H1 (cell line): Measurements from ENCODE around the gene TMEM107. TPM values are rescaled to one million over a fixed set of nuclear protein-coding genes. Genes with fewer than 3 reads are reported as not detected.

Experiments used
- CTCF ChIA-PET: fragments of 300-600 bp; sonication (Branson Sonifier 250); formaldehyde crosslinking; loops from one replicate; lab custom pipeline; 2021; ENCODE audit not compliant: partially characterized antibody; lab: Charles Lee
- POLR2A ChIA-PET: fragments of 300-600 bp; sonication (Branson Sonifier 250); formaldehyde crosslinking; loops from one replicate; lab custom pipeline; 2021; ENCODE audit warnings: inconsistent platforms; ENCODE audit not compliant: partially characterized antibody; lab: Charles Lee
- DNase-seq, 2 experiments: peaks; one replicate each; pipeline versions ENCODE4 v3.0.0 to v3.0.0-alpha.2; 2010 to 2022; ENCODE audit warnings: low spot score in 2 of 2, low read depth in 1 of 2, mixed read lengths in 1 of 2
- FAIRE-seq: peaks from 2 replicates; lab custom pipeline; 2011; peaks lifted over from hg19 to GRCh38; lab: Jason Lieb, UNC
- H2AFZ ChIP-seq: 2 replicates; pipeline ENCODE4 v1.8.1; 2012; ENCODE audit warnings: low read length, inconsistent platforms
- H2AK5ac ChIP-seq: 2 replicates; pipeline ENCODE4 v1.6.1; 2013; ENCODE audit warnings: low read depth, low read length
- H2BK120ac ChIP-seq: replicated peaks from 2 replicates; pipeline ENCODE3; 2013; ENCODE audit warnings: low read depth, low read length, inconsistent platforms
- H2BK12ac ChIP-seq: 2 replicates; pipeline ENCODE4 v1.6.1; 2013; ENCODE audit warnings: low read depth, low read length
- H2BK15ac ChIP-seq: 2 replicates; pipeline ENCODE4 v1.6.1; 2013; ENCODE audit warnings: low read length
- H2BK20ac ChIP-seq: 2 replicates; pipeline ENCODE4 v1.6.1; 2013; ENCODE audit warnings: low read length
- H2BK5ac ChIP-seq: 2 replicates; pipeline ENCODE4 v1.6.1; 2013; ENCODE audit warnings: low read depth, low read length
- H3K14ac ChIP-seq: 2 replicates; pipeline ENCODE4 v1.6.1; 2013; ENCODE audit warnings: inconsistent platforms; ENCODE audit not compliant: insufficient read length
- H3K18ac ChIP-seq: 2 replicates; pipeline ENCODE4 v1.6.1; 2013; ENCODE audit warnings: low read length; ENCODE audit errors: extremely low read depth
- H3K23ac ChIP-seq: 2 replicates; pipeline ENCODE4 v1.6.1; 2013; ENCODE audit warnings: inconsistent platforms; ENCODE audit not compliant: insufficient read length
- H3K23me2 ChIP-seq: 2 replicates; pipeline ENCODE4 v1.6.1; 2013; ENCODE audit warnings: low read depth, low read length
- H3K27ac ChIP-seq: 2 replicates; pipeline ENCODE4 v1.6.1; 2011; ENCODE audit warnings: low read depth, low read length, inconsistent platforms
- H3K27me3 ChIP-seq, 4 experiments: replicated peaks in 1 of 4; 1 replicate in 1 of 4; 2 replicates in 3 of 4; pipeline versions ENCODE4 v1.6.1 to v1.8.1; 2011 to 2013; ENCODE audit warnings: low read length in 3 of 4, mild to moderate bottlenecking in 3 of 4, inconsistent platforms in 2 of 4, mixed read lengths in 2 of 4, moderate library complexity in 1 of 4; ENCODE audit not compliant: control insufficient read depth in 3 of 4, insufficient read depth in 3 of 4; ENCODE audit errors: extremely low read depth in 1 of 4
- H3K36me3 ChIP-seq, 4 experiments: 2 replicates each; pipeline versions ENCODE4 v1.6.1 to v1.8.1; 2011 to 2013; ENCODE audit warnings: mild to moderate bottlenecking in 4 of 4, low read length in 3 of 4, moderate library complexity in 2 of 4, control low read depth in 1 of 4, inconsistent platforms in 1 of 4; ENCODE audit not compliant: insufficient read depth in 4 of 4, control insufficient read depth in 2 of 4
- H3K4ac ChIP-seq: replicated peaks from 2 replicates; pipeline ENCODE3; 2013; ENCODE audit warnings: low read length, low read depth, mixed read lengths, inconsistent platforms; ENCODE audit not compliant: insufficient read length
- H3K4me1 ChIP-seq, 4 experiments: replicated peaks in 1 of 4; 1 replicate in 1 of 4; 2 replicates in 3 of 4; pipeline versions ENCODE4 v1.6.1 to v1.8.1; 2011 to 2013; ENCODE audit warnings: low read length in 3 of 4, inconsistent platforms in 2 of 4, mixed read lengths in 1 of 4; ENCODE audit not compliant: insufficient read depth in 4 of 4, control insufficient read depth in 3 of 4
- H3K4me2 ChIP-seq, 2 experiments: 2 replicates each; pipeline versions ENCODE4 v1.6.1 to v1.8.1; 2011 to 2013; ENCODE audit warnings: low read depth in 2 of 2, low read length in 2 of 2, control low read depth in 1 of 2, inconsistent platforms in 1 of 2, mild to moderate bottlenecking in 1 of 2; ENCODE audit not compliant: insufficient read depth in 1 of 2
- H3K4me3 ChIP-seq, 4 experiments: fragments of 200-600, 300-600 bp in 1 of 4; sonication (generic), shearing (Covaris generic), sonication (Bioruptor Twin) in 1 of 4; 2 replicates each; pipeline versions ENCODE4 v1.5.1 to v1.8.1; 2011 to 2016; ENCODE audit warnings: low read length in 4 of 4, low read depth in 3 of 4, control low read depth in 2 of 4, inconsistent platforms in 2 of 4, mild to moderate bottlenecking in 2 of 4, mixed read lengths in 1 of 4, moderate library complexity in 1 of 4; ENCODE audit not compliant: insufficient read depth in 2 of 4; ENCODE audit errors: extremely low read depth in 1 of 4
- H3K56ac ChIP-seq: replicated peaks from 2 replicates; pipeline ENCODE3; 2013; ENCODE audit warnings: low read depth, mild to moderate bottlenecking, mixed read lengths, low read length, inconsistent platforms; ENCODE audit not compliant: insufficient read length
- H3K79me1 ChIP-seq: 2 replicates; pipeline ENCODE4 v1.6.1; 2013; ENCODE audit warnings: low read depth, low read length, control low read depth
- H3K79me2 ChIP-seq, 2 experiments: 2 replicates each; pipeline versions ENCODE4 v1.6.1 to v1.8.1; 2012 to 2013; ENCODE audit warnings: low read length in 2 of 2, mild to moderate bottlenecking in 2 of 2, inconsistent platforms in 1 of 2; ENCODE audit not compliant: insufficient read depth in 2 of 2, control insufficient read depth in 1 of 2
- H3K9ac ChIP-seq, 4 experiments: replicated peaks in 1 of 4; 1 replicate in 1 of 4; 2 replicates in 3 of 4; pipeline versions ENCODE4 v1.6.1 to v1.8.1; 2011 to 2013; ENCODE audit warnings: low read depth in 3 of 4, low read length in 3 of 4, control low read depth in 2 of 4, mild to moderate bottlenecking in 2 of 4, moderate library complexity in 2 of 4, inconsistent platforms in 1 of 4; ENCODE audit errors: extremely low read depth in 1 of 4
- H3K9me3 ChIP-seq, 2 experiments: 2 replicates each; pipeline versions ENCODE4 v1.6.1 to v1.8.1; 2012 to 2013; ENCODE audit warnings: mild to moderate bottlenecking in 2 of 2, moderate library complexity in 2 of 2, control low read depth in 1 of 2, inconsistent platforms in 1 of 2, low read depth in 1 of 2, low read length in 1 of 2, mixed read lengths in 1 of 2; ENCODE audit not compliant: insufficient read depth in 2 of 2
- H4K20me1 ChIP-seq, 2 experiments: replicated peaks in 1 of 2; 2 replicates each; pipeline versions ENCODE3 to v1.8.1; 2011 to 2013; ENCODE audit warnings: inconsistent platforms in 2 of 2, low read length in 2 of 2, mild to moderate bottlenecking in 1 of 2; ENCODE audit not compliant: insufficient read depth in 2 of 2, control insufficient read depth in 1 of 2
- H4K5ac ChIP-seq: 2 replicates; pipeline ENCODE4 v1.6.1; 2013; ENCODE audit warnings: low read length, low read depth, mixed read lengths, inconsistent platforms; ENCODE audit not compliant: insufficient read length
- H4K8ac ChIP-seq: 2 replicates; pipeline ENCODE4 v1.8.0; 2013; ENCODE audit warnings: mild to moderate bottlenecking, moderate library complexity, low read length, inconsistent platforms; ENCODE audit not compliant: insufficient read depth; ENCODE audit errors: extremely low read depth
- H4K91ac ChIP-seq: replicated peaks from 2 replicates; pipeline ENCODE3; 2013; ENCODE audit warnings: low read length, mixed read lengths, inconsistent platforms; ENCODE audit not compliant: insufficient read length
- BCL11A ChIP-seq, 2 experiments: IDR thresholded peaks; one replicate each; pipeline ENCODE4 v1.6.1; 2011; ENCODE audit warnings: low read depth in 2 of 2, low read length in 2 of 2, mild to moderate bottlenecking in 2 of 2
- EZH2 ChIP-seq: fragments of 200-600 bp; sonication (generic); IDR thresholded peaks from 2 replicates; pipeline ENCODE4 v1.7.1; 2012; ENCODE audit warnings: low read depth, mild to moderate bottlenecking, moderate library complexity, low read length, inconsistent platforms; ENCODE audit not compliant: severe bottlenecking
- HDAC6 ChIP-seq: IDR thresholded peaks from one replicate; pipeline ENCODE4 v1.7.1; 2012; ENCODE audit warnings: low read depth, mild to moderate bottlenecking, inconsistent platforms, low read length, moderate library complexity
- MAX ChIP-seq: IDR thresholded peaks from 2 replicates; pipeline ENCODE4 v1.6.1; 2012; ENCODE audit warnings: inconsistent platforms
- NANOG ChIP-seq: IDR thresholded peaks from 2 replicates; pipeline ENCODE4 v1.6.1; 2011; ENCODE audit warnings: low read length, low read depth, mild to moderate bottlenecking, inconsistent platforms; ENCODE audit not compliant: insufficient read depth, poor library complexity, severe bottlenecking
- NRF1 ChIP-seq: IDR thresholded peaks from 2 replicates; pipeline ENCODE4 v1.6.1; 2011; ENCODE audit warnings: mild to moderate bottlenecking, low read depth, low read length, improper control_type of control experiment
- SUZ12 ChIP-seq: fragments of 200-600 bp; sonication (generic); IDR thresholded peaks from 2 replicates; pipeline ENCODE4 v1.6.1; 2012; ENCODE audit warnings: mild to moderate bottlenecking, inconsistent platforms, low read length, moderate library complexity, mixed read lengths
- WGBS, 2 experiments: shearing (Covaris generic) in 1 of 2; methylation state at CpG; one replicate each; pipeline versions ENCODE4 v1.1.6 to v1.1.7; 2013 to 2015; ENCODE audit warnings: low lambda C conversion rate in 2 of 2, mixed read lengths in 2 of 2, inconsistent platforms in 1 of 2, low coverage in 1 of 2, missing lambda C conversion rate in 1 of 2; ENCODE audit not compliant: insufficient replicate concordance in 2 of 2, insufficient coverage in 1 of 2, insufficient read length in 1 of 2; ENCODE audit errors: extremely low coverage in 1 of 2, missing lambda C conversion rate in 1 of 2; 5-methylcytosine and 5-hydroxymethylcytosine counted together
- polyA plus RNA-seq, 7 experiments: library from polyadenylated mRNA; depleted of rRNA in 3 of 7; stranded (reverse) in 5 of 7; unstranded in 2 of 7; fragments of >200 nt in 5 of 7; fragments of 200-250 nt in 2 of 7; gene quantifications; 1 replicate in 5 of 7; 2 replicates in 1 of 7; 4 replicates in 1 of 7; pipeline versions ENCODE4 v1.2.1 to v1.2.3, GENCODE V29; 2011 to 2013; ENCODE audit warnings: missing spikeins in 2 of 7, mixed read lengths in 2 of 7
- total RNA-seq: library from RNA; stranded (reverse); fragmentation: NEBNext Ultra II Directional; extraction: Animal tissue kit (Norgen Biotek cat#: 25700); gene quantifications from 2 replicates; pipeline ENCODE4 v1.2.1, GENCODE V29; 2021

TMEM107 gene
- total and polyA plus RNA-seq, 2 of the 8 experiments (the other 6 are each of a cell fraction or from before 2014, with no cell fraction given), result 17.3 to 21.5 TPM

DNA sequence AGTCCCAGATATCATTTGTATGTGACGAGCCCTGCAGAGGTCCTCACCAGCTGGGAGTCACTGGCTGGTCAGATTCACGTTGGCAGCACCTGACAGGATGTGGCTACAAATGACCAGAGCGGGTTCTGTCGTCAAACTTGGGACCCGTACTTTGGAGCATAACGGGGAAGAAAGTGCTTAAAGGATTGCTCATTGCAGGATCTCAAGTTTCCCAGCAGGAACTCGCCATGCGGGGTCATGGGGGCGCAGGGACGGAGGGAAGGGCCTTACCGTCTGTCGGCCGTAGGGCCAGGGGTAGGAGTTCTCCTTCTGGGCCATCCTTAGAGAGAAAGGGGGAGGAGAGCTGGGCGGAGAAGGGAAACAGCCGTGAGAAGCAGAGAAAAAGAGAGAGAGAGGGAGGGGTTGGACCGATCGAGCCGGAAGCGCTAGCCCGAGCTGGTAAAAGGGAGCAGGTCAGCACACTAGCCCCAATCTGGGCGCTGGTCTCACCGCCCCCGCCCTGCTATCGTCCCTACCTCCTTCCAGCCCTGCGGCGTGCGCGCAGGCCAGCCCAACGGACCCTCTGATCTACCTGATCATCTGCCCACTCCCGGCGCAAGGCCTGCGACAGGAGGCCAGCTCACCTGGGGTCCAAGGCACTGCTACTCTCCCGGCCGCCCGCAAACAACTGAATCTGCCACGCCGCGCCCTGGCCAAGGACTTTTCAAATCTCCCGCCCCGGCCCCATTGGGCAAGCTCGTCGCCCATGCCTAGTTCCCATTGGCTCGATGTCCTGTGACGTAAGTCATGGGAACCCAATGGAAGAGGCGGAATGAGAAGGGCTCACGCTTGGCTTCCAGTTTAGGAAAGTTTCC, 34.0 kb upstream of the TMEM107 start, which contains the start of gene AURKB:
Gene AURKB (minus strand): TSS at position 669 of the 854 bp plus-strand sequence. CDS start 351 bp downstream, at position 318.
- H3K36me3 ChIP-seq, result peaks cover 10 to 26% (median 18%) of the 10 kb centered on the region in 4 experiments; a peak in 7 of 8 replicates
- DNase-seq (peak in 1 of 2 experiments; percentile 97), FAIRE-seq (peak; percentile 93)
- peak within 1 kb of the TSS; percentile 85; the same call in 1 of the 2 replicates for H4K8ac ChIP-seq
- H2BK15ac ChIP-seq, result peak within 1 kb of the TSS; percentile 99; the same call in 1 of the 2 replicates
- no peak within 1 kb of the TSS for H2BK120ac ChIP-seq
- H3K4me1 ChIP-seq, result peaks cover 0 to 4% (median under 1%) of the 10 kb centered on the region in 4 experiments; a peak in 2 of 7 replicates
- 0 out of 2 replicates have a peak, but pooled peaks cover 4% of the 10 kb centered on the region for H3K79me1 ChIP-seq
- ChIA-PET CTCF (interaction anchor here (0.5 to 1.9 kb wide), 9 partner anchors 8 to 147 kb away, joined by 3 to 5 read pairs (median 3); no protein-coding TSS in a partner anchor), POLR2A (interaction anchor here (0.5 to 19.6 kb wide), 26 partner anchors 13 to 258 kb away, joined by 3 to 373 read pairs (median 5); partner anchors contain the start of genes BORCS6, CTC1, HES7 and KRABD2)
- H2BK20ac ChIP-seq, result no peak within 1 kb of the TSS
- H2AFZ ChIP-seq, result no peak within 1 kb of the TSS
- H4K91ac ChIP-seq, result peak within 1 kb of the TSS; percentile 88
- peak within 1 kb of the TSS; percentile 96 for H2BK5ac ChIP-seq
- H3K14ac ChIP-seq, result no peak within 1 kb of the TSS
- peak within 1 kb of the TSS; percentile 80 for H3K56ac ChIP-seq
- H3K23me2 ChIP-seq, result peaks cover 4% of the 10 kb centered on the region
- peak within 1 kb of the TSS; percentile 98 for H3K18ac ChIP-seq
- WGBS, 2 experiments, result 0% methylated on average over 43 of the region's 46 CpGs; no CpG with 5 or more reads in 1 of the 2 experiments
- peak within 1 kb of the TSS; percentile 92; the same call in 1 of the 2 replicates for H3K27ac ChIP-seq
- H4K5ac ChIP-seq, result peak within 1 kb of the TSS; percentile 16
- peaks cover 4 to 5% of the 10 kb centered on the region in 2 experiments for H4K20me1 ChIP-seq
- H3K27me3 ChIP-seq, result no peaks in the 10 kb centered on the region
- peak within 1 kb of the TSS; percentile 72 to 84 (median 80) for H3K9ac ChIP-seq
- peak within 1 kb of the TSS; percentile 76 for H3K4ac ChIP-seq
- peaks cover 3 to 16% of the 10 kb centered on the region in 2 experiments for H3K79me2 ChIP-seq
- H3K4me2 ChIP-seq, result peak within 1 kb of the TSS; percentile 62 to 89
- H2AK5ac ChIP-seq, result no peak within 1 kb of the TSS
- no peaks in the 10 kb centered on the region for H3K9me3 ChIP-seq
- H3K4me3 ChIP-seq, result peak within 1 kb of the TSS; percentile 67 to 93 (median 80)
- H2BK12ac ChIP-seq, result no peak within 1 kb of the TSS; the same call in 1 of the 2 replicates
- no peak within 1 kb of the TSS for H3K23ac ChIP-seq
- TF ChIP-seq EZH2, result no peak
- no peak for TF ChIP-seq SUZ12
- TF ChIP-seq MAX, result peak; percentile 94
- no peak for TF ChIP-seq NRF1
- TF ChIP-seq BCL11A (IDR thresholded peaks at IDR 0.05; ENCODE audit: low read depth in 2 of 2, low read length in 2 of 2), result no peak
- TF ChIP-seq NANOG, result no peak
- no peak for TF ChIP-seq HDAC6
